Mucosa of rectum (tissue), 2 donors: Measurements from ENCODE around the gene PDCD2L.
"Not testable (repeated sequence)": the region's sequence is repeated elsewhere in the genome, so short reads cannot be mapped to it uniquely, and the experiment has no call there.

ENCODE experiments used
- H3K27ac ChIP-seq, 2 donors: one replicate each; pipeline ENCODE4 v1.7.0; 2013; ENCODE audit warnings: inconsistent platforms in 2 of 2, low read depth in 2 of 2, low read length in 2 of 2
- H3K27me3 ChIP-seq, 2 donors: one replicate each; pipeline ENCODE4 v1.7.0; 2013; ENCODE audit warnings: low read length in 2 of 2; ENCODE audit not compliant: control insufficient read depth in 2 of 2, insufficient read depth in 2 of 2
- H3K36me3 ChIP-seq, 2 donors: one replicate each; pipeline ENCODE4 v1.7.0; 2013; ENCODE audit warnings: low read length in 2 of 2; ENCODE audit not compliant: control insufficient read depth in 2 of 2, insufficient read depth in 2 of 2
- H3K4me1 ChIP-seq, 2 donors: one replicate each; pipeline ENCODE4 v1.7.0; 2013; ENCODE audit warnings: low read length in 2 of 2, mild to moderate bottlenecking in 1 of 2; ENCODE audit not compliant: control insufficient read depth in 2 of 2, insufficient read depth in 2 of 2
- H3K4me3 ChIP-seq, 2 donors: one replicate each; pipeline ENCODE4 v1.7.0; 2013; ENCODE audit warnings: low read length in 2 of 2
- H3K9ac ChIP-seq, 2 donors: one replicate each; pipeline ENCODE4 v1.7.0; 2013; ENCODE audit warnings: low read length in 2 of 2, low read depth in 1 of 2, mild to moderate bottlenecking in 1 of 2
- H3K9me3 ChIP-seq, 2 donors: one replicate each; pipeline ENCODE4 v1.7.0; 2013; ENCODE audit warnings: low read length in 2 of 2; ENCODE audit not compliant: control insufficient read depth in 2 of 2
- donor health status: healthy.
- donor health status: Normal muscosa, but diverticular disease.

PDCD2L gene

GRCh38 chr19:34364462-34364829 lies 39.8 kb upstream of the PDCD2L start:
- Histone ChIP-seq H3K36me3 (peaks cover 17 to 30% of the 10 kb centered on the region in 2 donors), H3K4me1 (peaks cover 14% of the 10 kb centered on the region in 2 donors), H3K4me3 (peak overlapping the region; percentile 82 to 86), H3K27me3 (no peaks in the 10 kb centered on the region), H3K27ac (peak overlapping the region; percentile 41 to 82), H3K9me3 (no peaks in the 10 kb centered on the region), H3K9ac (peak overlapping the region; percentile 52 to 56)

GRCh38 chr19:34364830-34365462 lies 39.3 kb upstream of the PDCD2L start, which contains the start of gene GPI:
Gene GPI (plus strand): TSS chr19:34365196. CDS start chr19:34365267, 71 bp downstream.
- Histone ChIP-seq H3K9me3 (no peaks in the 10 kb centered on the region), H3K27me3 (no peaks in the 10 kb centered on the region), H3K9ac (peak within 1 kb of the TSS; percentile 81 to 83), H3K4me3 (peak within 1 kb of the TSS; percentile 82 to 86), H3K4me1 (peaks cover 11 to 12% of the 10 kb centered on the region in 2 donors), H3K27ac (peak within 1 kb of the TSS; percentile 70 to 82), H3K36me3 (peaks cover 22 to 35% of the 10 kb centered on the region in 2 donors)

- Histone ChIP-seq H3K9ac (peak overlapping the region; percentile 81 to 83), H3K27ac (peak overlapping the region; percentile 70 to 82), H3K9me3 (no peaks in the 10 kb centered on the region), H3K36me3 (peaks cover 26 to 39% of the 10 kb centered on the region in 2 donors), H3K27me3 (no peaks in the 10 kb centered on the region), H3K4me3 (peak overlapping the region; percentile 82 to 86), H3K4me1 (peaks cover 11 to 12% of the 10 kb centered on the region in 2 donors)
Measured at GRCh38 chr19:34365463-34366401, 38.5 kb upstream of the PDCD2L start.

GRCh38 chr19:34366738-34367623 lies 37.2 kb upstream of the PDCD2L start:
- peaks cover 11 to 12% of the 10 kb centered on the region in 2 donors for H3K4me1 ChIP-seq
- no peaks in the 10 kb centered on the region for H3K27me3 ChIP-seq
- peak overlapping the region in 1 of 2 donors; percentile 86 for H3K4me3 ChIP-seq
- H3K36me3 ChIP-seq: peaks cover 30 to 45% of the 10 kb centered on the region in 2 donors
- no peak overlapping the region for H3K27ac ChIP-seq
- H3K9ac ChIP-seq: peak overlapping the region in 1 of 2 donors; percentile 81
- no peaks in the 10 kb centered on the region for H3K9me3 ChIP-seq

DNA sequence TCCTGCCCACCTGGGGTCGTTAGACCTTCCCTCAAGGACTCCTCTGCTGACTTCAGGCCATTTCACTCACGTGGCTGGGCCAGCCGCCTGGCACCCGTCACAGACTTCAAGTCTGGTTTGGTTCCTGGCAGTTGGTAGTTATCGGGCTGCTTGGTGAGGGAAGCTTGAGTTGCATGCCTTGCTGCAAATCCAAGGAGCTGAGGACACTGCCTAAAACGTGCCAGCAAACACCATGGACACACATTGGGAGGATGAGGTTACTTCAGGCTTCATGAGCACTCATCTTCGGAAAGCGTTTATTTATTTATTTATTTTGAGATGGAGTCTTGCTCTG lies 36.6 kb upstream of the PDCD2L start:
- H3K27ac ChIP-seq: no peak overlapping the region
- H3K27me3 ChIP-seq: no peaks in the 10 kb centered on the region
- H3K4me3 ChIP-seq: no peak overlapping the region
- no peak overlapping the region for H3K9ac ChIP-seq
- no peaks in the 10 kb centered on the region for H3K9me3 ChIP-seq
- peaks cover 34 to 45% of the 10 kb centered on the region in 2 donors for H3K36me3 ChIP-seq
- H3K4me1 ChIP-seq: peaks cover 11 to 12% of the 10 kb centered on the region in 2 donors

DNA sequence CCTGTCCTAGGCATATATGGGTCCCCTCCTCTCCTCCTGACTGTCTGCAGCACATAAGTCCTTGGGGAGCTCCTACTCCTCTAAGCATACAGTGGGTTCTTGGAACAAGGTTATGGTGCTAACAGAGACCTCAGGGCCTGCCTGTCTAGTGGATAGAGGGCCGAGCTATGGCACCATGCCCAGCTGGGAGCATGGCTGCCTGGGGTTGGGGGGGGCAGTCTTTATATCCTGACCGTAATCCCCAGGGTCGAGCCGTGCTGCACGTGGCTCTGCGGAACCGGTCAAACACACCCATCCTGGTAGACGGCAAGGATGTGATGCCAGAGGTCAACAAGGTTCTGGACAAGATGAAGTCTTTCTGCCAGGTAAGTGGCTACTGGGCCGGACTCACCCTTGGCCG lies 35.9 kb upstream of the PDCD2L start:
- H3K36me3 ChIP-seq: peaks cover 35 to 45% of the 10 kb centered on the region in 2 donors

GRCh38 chr19:34369166-34369565 lies 35.0 kb upstream of the PDCD2L start:
- H3K27ac ChIP-seq, H3K9ac ChIP-seq, H3K9me3 ChIP-seq, H3K27me3 ChIP-seq, H3K4me3 ChIP-seq: not testable (repeated sequence)
- peaks cover 35 to 47% of the 10 kb centered on the region in 2 donors for H3K36me3 ChIP-seq
- H3K4me1 ChIP-seq: peaks cover 11 to 12% of the 10 kb centered on the region in 2 donors

More for the DNA sequence above, 35.9 kb upstream of the PDCD2L start:
- Histone ChIP-seq H3K27ac (no peak overlapping the region), H3K9me3 (no peaks in the 10 kb centered on the region), H3K27me3 (no peaks in the 10 kb centered on the region), H3K9ac (no peak overlapping the region), H3K4me3 (no peak overlapping the region), H3K4me1 (peaks cover 11 to 12% of the 10 kb centered on the region in 2 donors)

- Histone ChIP-seq H3K4me1 (peaks cover 9 to 11% of the 10 kb centered on the region in 2 donors), H3K9me3 (no peaks in the 10 kb centered on the region), H3K9ac (no peak overlapping the region), H3K27ac (no peak overlapping the region), H3K27me3 (no peaks in the 10 kb centered on the region), H3K36me3 (peaks cover 35 to 56% of the 10 kb centered on the region in 2 donors), H3K4me3 (no peak overlapping the region)
Measured at GRCh38 chr19:34370117-34370516, 34.1 kb upstream of the PDCD2L start.

DNA sequence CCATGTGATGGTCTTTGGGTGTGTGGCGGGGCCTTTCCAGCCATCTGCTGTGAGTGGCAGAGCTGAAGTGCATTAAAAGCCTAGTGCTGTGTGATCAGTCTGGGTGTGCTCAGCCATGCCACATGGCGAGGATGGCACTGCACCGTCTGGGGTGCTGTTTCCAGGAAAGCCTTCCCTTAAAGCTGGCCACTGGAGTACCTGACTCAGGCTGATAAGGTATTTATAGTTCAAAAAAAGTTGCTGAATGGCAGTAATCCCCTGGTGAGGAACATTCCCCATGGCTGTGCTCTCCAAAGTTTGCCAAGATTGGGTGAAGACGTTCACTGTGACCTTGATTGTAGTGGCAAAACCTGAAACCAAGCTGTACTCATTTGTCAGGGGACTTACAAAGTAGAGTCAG lies 33.2 kb upstream of the PDCD2L start:
- Histone ChIP-seq H3K27ac (no peak overlapping the region), H3K9ac (no peak overlapping the region)

More for the DNA sequence above, 33.2 kb upstream of the PDCD2L start:
- no peaks in the 10 kb centered on the region for H3K27me3 ChIP-seq
- no peaks in the 10 kb centered on the region for H3K9me3 ChIP-seq
- H3K4me1 ChIP-seq: peaks cover 7% of the 10 kb centered on the region in 2 donors
- peaks cover 42 to 64% of the 10 kb centered on the region in 2 donors for H3K36me3 ChIP-seq
- H3K4me3 ChIP-seq: no peak overlapping the region
